Measurements from ENCODE around the gene GNG12.

GNG12 gene

DNA sequence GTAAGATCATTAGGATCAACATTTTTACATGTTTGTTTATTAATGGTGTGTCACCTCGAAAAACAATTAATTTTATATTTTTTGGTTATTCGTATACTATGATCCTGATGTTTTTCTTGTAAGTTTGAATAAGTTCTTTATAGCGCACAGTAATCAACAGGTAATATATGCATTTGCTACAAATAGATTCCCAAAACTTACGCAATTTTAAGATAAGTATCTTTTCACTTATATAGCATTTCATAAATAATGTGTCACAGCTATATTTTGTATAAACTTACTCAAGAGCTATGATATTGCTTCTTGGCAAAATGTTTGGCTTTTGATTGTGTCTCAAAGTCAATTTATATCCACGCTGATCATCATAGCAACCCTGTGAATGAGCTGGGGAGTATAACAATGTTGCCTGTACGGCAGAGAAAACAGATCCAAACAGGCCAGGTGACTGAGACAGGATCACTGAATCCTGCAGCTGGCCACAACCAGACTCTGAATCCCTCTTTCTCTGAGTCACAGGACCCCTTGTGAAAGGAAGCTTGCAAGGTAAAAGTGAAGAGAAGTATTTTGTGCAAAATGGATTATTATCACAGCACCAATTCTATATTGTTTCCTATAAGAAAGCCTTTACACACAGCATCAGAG is 48.6 kb downstream of the GNG12 start:
- DNase-seq: no peak

- no peak for DNase-seq
Measured at GRCh38 chr1:67780637-67781036, 52.6 kb downstream of the GNG12 start.

- no peak for DNase-seq
Measured at GRCh38 chr1:67777440-67777839, 55.8 kb downstream of the GNG12 start.

DNA sequence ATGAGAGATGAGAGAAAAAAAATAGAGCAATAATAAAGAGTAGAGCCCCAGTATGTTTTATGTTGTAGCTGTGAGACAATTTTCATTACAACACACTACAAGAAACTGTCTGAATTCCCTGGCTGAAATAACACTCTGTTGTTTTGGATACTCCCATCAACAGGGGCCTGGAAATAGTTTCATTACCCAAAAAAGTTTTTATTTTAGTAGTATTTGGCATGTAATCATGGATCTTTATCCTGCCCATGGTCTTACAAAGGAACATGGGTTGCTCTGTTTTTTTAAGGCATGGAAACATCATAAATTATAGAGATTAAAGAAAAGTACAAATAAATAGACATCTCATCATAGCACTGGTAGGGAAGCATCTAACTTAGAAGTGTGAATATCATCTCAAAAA is 56.3 kb downstream of the GNG12 start:
- no peak for DNase-seq

DNA sequence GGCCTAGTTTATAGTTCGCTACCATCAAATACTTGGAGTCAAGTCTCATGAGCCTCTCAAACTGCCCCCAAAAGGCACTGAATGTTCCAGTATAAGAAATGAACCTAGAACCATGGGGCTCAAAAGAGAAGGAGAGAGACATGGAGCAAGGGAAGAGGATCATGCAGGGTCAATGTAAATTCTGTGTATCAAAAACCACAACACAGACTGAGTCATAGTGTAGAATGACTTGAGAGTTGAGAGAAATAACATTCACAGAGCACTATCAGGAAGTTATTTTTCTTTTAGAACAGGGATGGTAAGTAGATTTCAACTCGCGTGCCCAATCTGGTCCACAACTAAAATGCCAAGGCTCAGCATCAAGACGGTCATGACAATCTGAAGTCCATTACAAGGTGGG is 59.8 kb downstream of the GNG12 start:
- no peak for DNase-seq

DNA sequence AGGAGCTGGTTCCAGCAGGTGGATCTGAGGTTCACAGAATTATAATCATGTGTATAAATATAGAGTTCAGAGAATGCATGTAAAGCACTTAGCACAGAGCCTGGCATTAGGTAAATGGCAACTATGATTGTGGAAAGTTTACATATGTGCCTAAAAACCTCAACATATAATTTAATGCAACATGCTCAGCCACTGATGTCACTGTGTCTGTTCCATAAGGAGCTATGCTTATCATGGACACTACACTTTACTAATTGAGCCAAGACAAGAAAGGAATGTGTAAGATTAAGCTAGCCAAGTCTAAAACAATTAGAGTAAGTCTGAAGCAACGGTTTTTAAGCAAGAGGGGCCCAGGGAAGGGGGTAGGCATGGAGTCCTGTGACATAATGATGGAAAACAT is 61.5 kb downstream of the GNG12 start:
- no peak for DNase-seq

DNA sequence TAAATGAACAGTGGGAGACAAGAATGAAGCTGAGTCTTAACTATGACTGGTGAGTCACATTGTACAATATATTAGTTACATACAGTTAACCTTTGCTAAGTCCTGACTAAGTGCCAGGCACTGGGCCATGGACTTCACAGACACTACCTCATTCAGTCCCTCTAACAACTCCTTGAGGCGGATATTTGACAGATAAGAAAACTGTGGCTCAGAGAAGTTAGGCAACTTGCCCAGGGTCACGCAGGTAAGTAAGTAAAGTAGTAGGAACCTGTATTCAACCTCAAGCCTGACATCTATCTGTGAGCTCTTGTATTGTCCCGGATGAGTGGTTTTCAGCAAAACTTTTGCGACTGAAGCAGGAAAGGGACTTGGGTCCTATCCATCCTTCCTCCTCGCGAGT is 62.1 kb downstream of the GNG12 start:
- no peak for DNase-seq

DNA sequence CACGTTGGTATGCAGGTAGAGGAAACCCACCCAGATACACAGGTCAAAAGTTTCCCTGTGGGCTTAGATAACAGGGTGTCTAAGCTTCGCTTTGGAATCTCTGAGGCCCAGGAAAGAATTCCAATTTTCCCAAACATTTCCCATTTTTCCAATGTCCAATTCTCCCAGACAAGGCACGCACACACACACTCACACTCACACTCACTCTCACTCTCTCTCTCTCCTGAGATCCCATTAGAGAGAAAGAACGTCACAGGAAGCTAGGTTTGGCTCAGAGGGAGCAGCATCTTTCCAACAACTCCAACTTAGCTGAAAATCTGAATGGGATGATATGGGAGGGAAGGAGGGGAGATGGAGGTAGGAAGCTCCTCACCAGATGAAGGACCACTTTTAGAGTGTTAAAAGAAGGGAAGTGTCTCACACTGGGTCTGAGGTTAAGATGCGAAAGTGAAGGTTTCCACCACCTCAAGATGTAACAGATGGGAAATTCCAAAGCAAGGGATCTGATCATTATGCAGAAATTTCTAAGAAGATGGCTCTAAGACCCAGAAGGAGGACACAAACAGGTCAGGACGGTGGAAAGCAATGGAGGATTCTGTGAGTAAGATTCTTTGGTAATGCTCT is 63.5 kb downstream of the GNG12 start:
- no peak for DNase-seq

- no peak for DNase-seq
Measured at GRCh38 chr1:67768480-67768879, 64.8 kb downstream of the GNG12 start.

DNA sequence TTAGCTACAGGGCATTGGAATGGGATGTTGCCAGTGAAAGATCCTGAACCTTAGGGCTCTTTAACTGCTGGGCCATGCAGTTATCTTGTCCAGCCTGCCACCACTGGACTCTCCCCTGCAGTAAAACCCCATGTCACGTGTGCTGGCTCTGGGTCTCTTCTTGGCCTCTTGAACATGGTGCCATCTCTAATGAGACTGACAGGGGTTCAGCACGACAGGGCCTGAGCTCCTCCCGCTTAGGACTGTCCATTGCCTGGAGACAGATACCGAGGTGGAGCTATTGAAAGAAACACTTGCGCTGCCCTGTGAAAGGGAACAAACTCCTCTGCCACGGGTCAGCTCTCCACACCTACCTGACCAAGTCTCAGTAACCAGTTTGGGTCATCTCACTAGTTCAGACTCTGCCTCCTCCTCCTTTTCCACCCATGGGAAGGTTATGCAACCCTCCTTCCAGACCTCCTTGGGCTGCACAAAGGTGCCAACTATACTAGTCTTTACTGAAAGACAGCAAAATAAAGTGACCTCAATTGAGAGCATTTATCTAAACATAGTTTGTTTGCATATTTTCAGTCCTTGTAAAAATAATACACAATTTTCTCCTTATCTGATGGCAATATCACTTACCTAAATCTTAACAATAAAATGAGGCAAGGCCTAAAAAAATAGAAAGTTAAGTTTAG is 66.0 kb downstream of the GNG12 start:
- no peak for DNase-seq

DNA sequence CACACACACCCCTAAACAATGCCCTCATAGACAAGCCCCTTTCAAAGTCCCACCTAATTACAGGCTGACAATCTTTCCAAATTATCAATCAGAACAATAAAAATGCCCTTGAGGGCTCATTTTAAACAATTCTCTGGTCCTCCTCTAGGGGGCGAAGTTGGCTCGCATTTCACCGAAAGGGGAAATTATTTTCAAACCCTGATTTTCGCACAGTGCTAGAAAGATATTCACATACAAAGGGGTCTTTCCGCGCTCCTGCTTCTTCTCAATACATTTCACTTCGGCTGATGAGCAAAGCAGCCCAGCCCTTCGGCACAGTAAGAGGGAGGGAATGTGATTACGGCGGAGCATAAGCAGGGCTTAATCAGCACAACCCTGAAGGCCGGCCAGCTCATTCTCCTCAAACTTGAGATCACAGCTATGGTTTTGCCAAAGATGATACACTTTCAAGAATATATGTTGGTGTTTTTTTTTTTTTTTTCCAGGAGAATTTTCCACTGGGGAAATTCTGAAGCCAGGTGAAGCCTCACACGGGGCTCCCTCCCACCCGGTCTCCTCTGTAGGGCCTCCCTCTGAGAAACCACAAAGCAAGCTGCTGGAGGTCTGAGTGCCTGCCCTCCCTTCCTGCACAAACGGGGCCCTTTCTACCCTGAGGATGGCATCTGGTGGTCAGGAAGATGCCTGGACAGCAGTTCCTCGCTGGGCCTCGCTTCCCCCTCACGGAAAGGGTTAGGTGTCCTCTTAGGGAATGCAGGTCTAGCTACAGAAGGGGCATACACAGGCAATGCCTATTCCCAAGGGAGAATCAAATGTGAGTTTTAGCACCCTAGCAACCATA is 66.9 kb downstream of the GNG12 start:
- peak; percentile 52 to 73 (median 72) for DNase-seq

GRCh38 chr1:67764633-67765032 is 68.6 kb downstream of the GNG12 start:
- no peak for DNase-seq

DNA sequence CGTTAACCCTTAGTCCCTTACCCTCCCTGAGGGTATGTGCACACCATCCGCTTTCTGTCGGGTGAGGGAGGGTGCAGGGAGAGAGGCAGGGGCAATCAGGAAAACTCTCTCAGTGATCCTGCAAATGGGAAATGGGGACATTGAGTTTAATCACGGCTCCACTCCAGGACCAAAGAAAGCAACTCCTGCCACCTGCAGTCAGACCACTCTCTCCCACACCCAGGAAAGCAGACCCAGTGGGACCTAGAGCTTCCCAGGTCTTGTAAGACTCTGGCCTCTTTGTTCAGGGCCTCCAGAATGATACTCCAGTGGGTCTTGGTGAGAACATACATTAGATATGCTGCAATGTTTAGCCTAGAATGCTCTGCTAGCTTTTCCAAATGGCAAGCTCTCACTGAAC is 71.5 kb downstream of the GNG12 start:
- DNase-seq: no peak

DNA sequence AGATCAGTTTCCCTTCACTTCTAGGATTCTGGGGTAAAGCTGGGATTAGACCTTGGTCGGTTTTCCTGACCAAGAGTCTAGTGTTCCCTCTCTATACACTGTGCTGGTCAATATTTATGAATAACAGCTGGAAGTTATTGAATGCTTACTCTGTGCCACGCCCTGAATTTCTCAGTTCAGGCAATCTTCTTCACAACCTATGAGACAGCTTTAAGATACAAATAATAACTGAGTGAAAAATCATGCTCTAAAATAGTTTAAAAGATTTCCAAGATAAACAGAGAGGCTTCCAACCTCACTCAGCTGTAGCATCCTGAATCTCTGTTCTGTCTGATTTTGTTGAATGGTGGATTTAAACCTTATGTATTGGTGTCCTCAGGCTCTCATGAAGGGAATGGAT is 72.2 kb downstream of the GNG12 start:
- no peak for DNase-seq

- DNase-seq: peak; percentile 65 to 79 (median 71)
Measured at GRCh38 chr1:67760030-67760821, 73.0 kb downstream of the GNG12 start.

DNA sequence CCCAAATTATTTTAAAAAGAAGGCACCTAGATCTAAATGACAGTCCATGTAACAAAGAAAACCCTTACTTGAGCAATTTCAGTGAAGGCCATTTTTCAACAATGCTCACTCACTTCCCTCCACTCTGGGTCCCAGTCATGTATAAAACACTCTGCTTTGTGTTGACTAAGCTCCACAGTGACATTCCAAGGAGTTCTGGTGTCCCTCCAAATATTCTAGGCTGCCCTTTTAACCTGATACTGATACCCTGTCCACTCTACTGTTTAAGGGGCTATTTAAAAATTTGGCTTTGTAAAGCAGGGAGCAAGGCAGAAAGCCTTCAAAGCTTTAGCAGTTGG is 73.6 kb downstream of the GNG12 start:
- no peak for DNase-seq

DNA sequence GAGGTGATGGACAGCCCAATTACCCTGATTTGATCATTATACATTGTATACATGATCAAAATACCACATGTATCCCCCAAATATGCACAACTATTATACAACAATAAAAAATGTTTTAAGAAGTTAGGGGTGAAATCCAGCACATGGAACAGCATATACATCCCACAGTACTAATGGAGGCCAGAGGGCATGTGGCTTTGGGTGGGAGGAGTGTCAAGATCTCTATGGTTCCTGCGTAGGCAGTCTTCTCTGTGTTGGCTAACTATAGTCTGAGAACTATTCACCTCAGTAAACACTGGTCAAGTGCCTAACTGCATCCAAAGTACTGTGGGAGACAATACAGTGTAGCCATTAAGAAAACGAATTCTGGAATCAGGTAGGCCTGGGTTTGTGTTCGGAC is 74.2 kb downstream of the GNG12 start:
- peak; percentile 19 to 69 (median 66) for DNase-seq

DNA sequence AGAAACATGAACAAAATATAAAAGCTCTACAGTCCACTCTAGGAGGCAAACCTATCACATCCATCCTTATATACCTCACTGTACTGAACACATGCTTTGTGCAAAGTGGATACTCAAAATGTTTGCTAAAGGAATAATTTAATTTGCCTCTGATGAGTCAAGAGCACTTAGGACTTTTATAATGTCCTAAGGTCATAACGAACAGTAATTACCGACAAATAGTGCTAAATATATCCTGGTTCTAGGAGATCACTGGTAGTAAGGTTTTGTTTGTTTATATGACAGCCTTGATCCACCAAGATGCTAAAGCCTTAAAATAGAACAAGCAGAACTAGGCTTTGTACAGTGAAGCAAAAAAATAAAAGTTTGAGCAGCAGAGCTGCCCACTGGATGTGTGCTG is 77.6 kb downstream of the GNG12 start:
- DNase-seq: no peak

- no peak for DNase-seq
Measured at GRCh38 chr1:67755160-67755559, 78.1 kb downstream of the GNG12 start.

DNA sequence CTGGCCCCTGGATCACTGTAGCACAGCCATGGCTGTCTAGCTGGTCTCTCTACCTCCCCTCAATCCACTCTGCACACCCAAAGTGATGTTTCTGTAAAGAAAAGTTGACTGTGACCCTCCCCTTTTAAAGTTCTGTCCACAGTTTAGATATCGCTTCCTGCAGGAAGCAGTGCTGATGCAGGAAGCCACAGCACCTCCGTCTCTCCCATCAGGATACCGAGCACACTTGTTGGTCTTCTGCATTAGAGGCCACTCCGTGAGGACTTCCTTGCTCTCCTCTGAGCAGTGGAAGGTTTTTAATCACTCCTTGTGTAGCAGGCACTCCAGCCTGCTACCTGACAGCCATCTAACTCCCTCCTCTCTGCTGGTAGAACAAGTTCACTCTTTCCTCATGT is 78.7 kb downstream of the GNG12 start:
- no peak for DNase-seq

- DNase-seq: no peak
Measured at GRCh38 chr1:67753776-67754525, 79.3 kb downstream of the GNG12 start.

DNA sequence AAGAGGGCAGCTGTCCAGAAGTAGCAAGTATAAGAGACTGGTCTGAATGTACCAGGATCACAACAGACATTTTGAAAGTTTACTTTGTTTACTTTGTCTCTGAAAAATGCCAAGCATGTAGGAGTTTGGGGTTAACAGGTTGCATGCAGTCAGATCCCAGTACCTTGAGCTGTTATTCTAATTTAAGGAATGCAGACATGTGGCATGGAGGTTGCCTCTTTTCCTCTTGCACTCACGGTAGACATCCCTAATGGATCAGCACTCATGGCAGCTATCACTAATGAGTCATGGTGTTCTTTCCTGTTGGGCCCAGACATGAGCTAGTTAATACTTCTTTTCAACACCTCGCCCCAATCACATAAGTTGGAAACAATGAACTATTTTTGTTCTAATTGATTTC is 81.0 kb downstream of the GNG12 start:
- DNase-seq: no peak

Measured in suppressor macrophage (primary cell).